Stromal cell of bone marrow (primary cell): ENCODE data around the gene TFCP2.
A peak's percentile ranks its signal among the peaks of the same experiment; 100 is the strongest.
"Not testable (repeated sequence)": the region's sequence is repeated elsewhere in the genome, so short reads cannot be mapped to it uniquely, and the experiment has no call there.

ENCODE experiments used
- DNase-seq: peaks from one replicate; pipeline ENCODE4 v3.0.0-alpha.2; 2012; ENCODE audit warnings: low read depth

TFCP2 gene

GRCh38 chr12:51172515-51173431, at the start of gene TFCP2:
TFCP2 (minus strand) TSS chr12:51173135; CDS start chr12:51172422, 713 bp downstream.
- DNase-seq: peak; percentile 96

- no peak for DNase-seq
These were observed 49.5 kb upstream of the TFCP2 start for GRCh38 chr12:51222461-51222860.

GRCh38 chr12:51219857-51220256, 46.9 kb upstream of the TFCP2 start:
- DNase-seq: not testable (repeated sequence)

- no peak for DNase-seq
These were observed 46.4 kb upstream of the TFCP2 start for GRCh38 chr12:51219322-51219721.

- no peak for DNase-seq
These were observed 45.7 kb upstream of the TFCP2 start for GRCh38 chr12:51218607-51219161.

GRCh38 chr12:51217968-51218606, 45.2 kb upstream of the TFCP2 start, which contains the start of gene POU6F1:
POU6F1 (minus strand) TSS chr12:51218062; CDS start chr12:51206836, 11,226 bp downstream.
- DNase-seq: peak; percentile 75

- DNase-seq: no peak
These were observed 44.4 kb upstream of the TFCP2 start for GRCh38 chr12:51217133-51217967.

GRCh38 chr12:51216642-51217041, 43.7 kb upstream of the TFCP2 start:
- no peak for DNase-seq

- DNase-seq: no peak
These were observed 42.0 kb upstream of the TFCP2 start for GRCh38 chr12:51214895-51215294.

- no peak for DNase-seq
These were observed 37.9 kb upstream of the TFCP2 start for GRCh38 chr12:51210690-51211395.

- no peak for DNase-seq
These were observed 36.3 kb upstream of the TFCP2 start for GRCh38 chr12:51209259-51209658.

GRCh38 chr12:51208016-51208660, 35.2 kb upstream of the TFCP2 start:
- no peak for DNase-seq

GRCh38 chr12:51205350-51205749, 32.4 kb upstream of the TFCP2 start:
- DNase-seq: no peak

GRCh38 chr12:51202718-51203117, 29.8 kb upstream of the TFCP2 start:
- no peak for DNase-seq

GRCh38 chr12:51200806-51201205, 27.9 kb upstream of the TFCP2 start:
- DNase-seq: no peak

GRCh38 chr12:51200156-51200555, 27.2 kb upstream of the TFCP2 start:
- DNase-seq: no peak

GRCh38 chr12:51199366-51199945, 26.5 kb upstream of the TFCP2 start:
- DNase-seq: no peak

GRCh38 chr12:51198568-51199365, 25.8 kb upstream of the TFCP2 start:
- no peak for DNase-seq

GRCh38 chr12:51197736-51198567, 25.0 kb upstream of the TFCP2 start:
- DNase-seq: no peak
